Endodermal cell (in vitro differentiated cells): ENCODE results near the gene SLC22A17. TPM values are rescaled to one million over a fixed set of nuclear protein-coding genes. Genes with fewer than 3 reads are reported as not detected.

Source experiments
- DNase-seq: peaks from one replicate; pipeline ENCODE4 v3.0.0-alpha.2; 2017
- H3K27ac ChIP-seq: 2 replicates; pipeline ENCODE4 v1.5.1; 2013; ENCODE audit warnings: mild to moderate bottlenecking, low read depth, low read length, moderate library complexity
- H3K27me3 ChIP-seq: 2 replicates; pipeline ENCODE4 v1.6.1; 2013; ENCODE audit warnings: mild to moderate bottlenecking, low read length, moderate library complexity; ENCODE audit not compliant: insufficient read depth, control insufficient read depth, poor library complexity, severe bottlenecking
- H3K36me3 ChIP-seq: 2 replicates; pipeline ENCODE4 v1.7.0; 2013; ENCODE audit warnings: mild to moderate bottlenecking, low read length, moderate library complexity; ENCODE audit not compliant: control insufficient read depth, insufficient read depth
- H3K4me1 ChIP-seq: one replicate; pipeline ENCODE4 v1.7.0; 2013; ENCODE audit warnings: low read length; ENCODE audit not compliant: control insufficient read depth, insufficient read depth
- H3K4me3 ChIP-seq: 2 replicates; pipeline ENCODE4 v1.5.1; 2013; ENCODE audit warnings: mild to moderate bottlenecking, low read length, moderate library complexity
- H3K9ac ChIP-seq: 2 replicates; pipeline ENCODE4 v1.6.1; 2013; ENCODE audit warnings: mild to moderate bottlenecking, low read length, moderate library complexity; ENCODE audit not compliant: poor library complexity, severe bottlenecking; ENCODE audit errors: extremely low read depth
- H3K9me3 ChIP-seq: 2 replicates; pipeline ENCODE4 v1.6.1; 2013; ENCODE audit warnings: mild to moderate bottlenecking, low read length, moderate library complexity; ENCODE audit not compliant: control insufficient read depth
- H3K27ac Mint-ChIP-seq: 2 replicates; pipeline ENCODE4 v1.8.0; 2020; ENCODE audit warnings: mixed read lengths
- H3K27me3 Mint-ChIP-seq: 2 replicates; pipeline ENCODE4 v1.8.0; 2021; ENCODE audit warnings: mild to moderate bottlenecking, mixed read lengths; ENCODE audit not compliant: insufficient read depth
- H3K36me3 Mint-ChIP-seq: 2 replicates; pipeline ENCODE4 v1.8.0; 2020; ENCODE audit warnings: low read depth, mixed read lengths
- H3K4me1 Mint-ChIP-seq: 2 replicates; pipeline ENCODE4 v1.8.0; 2020; ENCODE audit warnings: mixed read lengths
- H3K4me3 Mint-ChIP-seq: 2 replicates; pipeline ENCODE4 v1.8.0; 2020; ENCODE audit warnings: mild to moderate bottlenecking, moderate library complexity, mixed read lengths
- H3K9me3 Mint-ChIP-seq: 2 replicates; pipeline ENCODE4 v1.8.0; 2020; ENCODE audit warnings: mild to moderate bottlenecking, mixed read lengths
- CTCF ChIP-seq: fragments of 200-600 bp; sonication (generic); conservative IDR thresholded peaks from 2 replicates; pipeline ENCODE4 v1.5.0; 2021; ENCODE audit warnings: antibody characterized with exemption, mild to moderate bottlenecking
- WGBS, 2 experiments: methylation state at CpG; one replicate each; pipeline versions ENCODE4 v1.1.5 to v1.1.7; 2013; ENCODE audit warnings: missing lambda C conversion rate in 2 of 2, mixed read lengths in 1 of 2; ENCODE audit not compliant: insufficient coverage in 1 of 2, insufficient read length in 1 of 2; 5-methylcytosine and 5-hydroxymethylcytosine counted together
- microRNA-seq: library from miRNA; unstranded; fragments of <30 nt; microRNA quantifications from one replicate; pipeline ENCODE4 v1.2.0, GENCODE V29; 2020; ENCODE audit warnings: borderline microRNAs expressed
- total RNA-seq, 2 donors: library from RNA; stranded (reverse); fragmentation: NEBNext Ultra II Directional in 1 of 2; extraction: Animal tissue kit (Norgen Biotek cat#: 25700) in 1 of 2; gene quantifications; 2 replicates in 1 of 2; 3 replicates in 1 of 2; pipeline ENCODE4 v1.2.1, GENCODE V29; 2021

The SLC22A17 gene
- total RNA-seq, 2 donors from 2014 or later: 49.9 to 89.0 TPM

- Mint-ChIP-seq H3K27me3 (peaks cover 51% of the 10 kb centered on the region), H3K36me3 (peaks cover 3% of the 10 kb centered on the region), H3K4me1 (peaks cover 16% of the 10 kb centered on the region), H3K9me3 (no peaks in the 10 kb centered on the region), H3K4me3 (no peak overlapping the region), H3K27ac (no peak overlapping the region)
- Histone ChIP-seq H3K9me3 (no peaks in the 10 kb centered on the region), H3K36me3 (peaks cover 6% of the 10 kb centered on the region), H3K27ac (no peak overlapping the region), H3K27me3 (peaks cover 5% of the 10 kb centered on the region), H3K4me3 (no peak overlapping the region), H3K9ac (no peak overlapping the region), H3K4me1 (no peaks in the 10 kb centered on the region)
- no peak for DNase-seq
- no peak for TF ChIP-seq CTCF
- 90 to 93% methylated on average over 6 to 7 of the region's 7 CpGs for WGBS, 2 experiments
Observed at GRCh38 chr14:23297096-23297495, 55.6 kb downstream of the SLC22A17 start.

Small RNAs within 50 kb of the gene (microRNA-seq; reads per million reads assigned to microRNA genes)
- 11.1 reads per million, percentile 47 among the genes with 10 or more reads in this experiment for gene MIR208A

Other genes starting within 250 kb of the SLC22A17 start
- gene CIROP, start 247.9 kb downstream of the SLC22A17 start, total RNA-seq: 1 to 10 TPM in 1 of 2 donors, under 1 TPM in 1; 0.64 to 1.4 TPM
- gene CEBPE, start 233.6 kb downstream of the SLC22A17 start, total RNA-seq: not detected
- gene SLC7A8, start 169.2 kb downstream of the SLC22A17 start, total RNA-seq: 10 to 100 TPM; 47.6 to 48.9 TPM
- gene RNF212B, start 115.0 kb downstream of the SLC22A17 start, total RNA-seq: not detected
- gene HOMEZ, start 66.8 kb downstream of the SLC22A17 start, total RNA-seq: 10 to 100 TPM; 23.8 to 32.0 TPM
- gene PPP1R3E, start 50.0 kb downstream of the SLC22A17 start, total RNA-seq: 1 to 10 TPM; 5.7 to 6.5 TPM
- 10 to 100 TPM; 21.9 to 29.5 TPM for gene BCL2L2, start 46.1 kb downstream of the SLC22A17 start, total RNA-seq
- 100 to 1,000 TPM; 293 TPM for gene PABPN1, start 31.4 kb downstream of the SLC22A17 start, total RNA-seq
- 10 to 100 TPM; 69.9 to 96.4 TPM for gene EFS, start 12.3 kb upstream of the SLC22A17 start, total RNA-seq
- gene IL25, start 19.9 kb upstream of the SLC22A17 start, total RNA-seq: not detected
- 1 to 10 TPM in 1 of 2 donors, under 1 TPM in 1; 0.40 to 1.4 TPM for gene CMTM5, start 24.2 kb upstream of the SLC22A17 start, total RNA-seq
- gene MYH6, start 55.4 kb upstream of the SLC22A17 start, total RNA-seq: not detected
- under 1 TPM in 1 of 2 donors, not detected in 1; 0.55 TPM for gene MYH7, start 82.8 kb upstream of the SLC22A17 start, total RNA-seq
- gene NGDN, start 116.8 kb upstream of the SLC22A17 start, total RNA-seq: 10 to 100 TPM; 43.2 to 45.3 TPM
- gene ZFHX2, start 198.9 kb upstream of the SLC22A17 start, total RNA-seq: 10 to 100 TPM; 12.8 to 15.4 TPM
- 10 to 100 TPM; 13.0 to 17.0 TPM for gene THTPA, start 203.4 kb upstream of the SLC22A17 start, total RNA-seq
- gene AP1G2, start 214.9 kb upstream of the SLC22A17 start, total RNA-seq: 100 to 1,000 TPM; 203 to 209 TPM
- under 1 TPM; 0.18 to 0.91 TPM for gene JPH4, start 225.9 kb upstream of the SLC22A17 start, total RNA-seq